ENCODE results near the gene WDFY3.

GRCh38 chr4:84718699-84719098 lies 247.8 kb downstream of the WDFY3 start:
- TF ChIP-seq CTCF (IDR thresholded peaks at IDR 0.05): no peak
- TF ChIP-seq POLR2A (IDR thresholded peaks at IDR 0.05): no peak

Data from testis (tissue), 2 donors.